Measurements from ENCODE around the gene MYPN.

- TF ChIP-seq SREBF2 (IDR thresholded peaks at IDR 0.05) (no peak), CTCF (IDR thresholded peaks at IDR 0.05) (no peak)
Observed at GRCh38 chr10:68211669-68212068, 102.4 kb downstream of the MYPN start.
